Activated CD4-positive, CD25-positive, alpha-beta regulatory T cell treated with anti-CD3 and anti-CD28 coated beads, Interleukin-2, amount 50 U/mL, for 16 hours (primary cell): ENCODE results near the gene C16orf54.
"Not testable (repeated sequence)": the region's sequence is repeated elsewhere in the genome, so short reads cannot be mapped to it uniquely, and the experiment has no call there.

Experiments
- DNase-seq: peaks from one replicate; pipeline ENCODE4 v3.0.0-alpha.2; 2020; ENCODE audit warnings: low read depth, low spot score

The C16orf54 gene

GRCh38 chr16:29769507-29769906 lies 23.7 kb upstream of the C16orf54 start:
- DNase-seq, result no peak

DNA sequence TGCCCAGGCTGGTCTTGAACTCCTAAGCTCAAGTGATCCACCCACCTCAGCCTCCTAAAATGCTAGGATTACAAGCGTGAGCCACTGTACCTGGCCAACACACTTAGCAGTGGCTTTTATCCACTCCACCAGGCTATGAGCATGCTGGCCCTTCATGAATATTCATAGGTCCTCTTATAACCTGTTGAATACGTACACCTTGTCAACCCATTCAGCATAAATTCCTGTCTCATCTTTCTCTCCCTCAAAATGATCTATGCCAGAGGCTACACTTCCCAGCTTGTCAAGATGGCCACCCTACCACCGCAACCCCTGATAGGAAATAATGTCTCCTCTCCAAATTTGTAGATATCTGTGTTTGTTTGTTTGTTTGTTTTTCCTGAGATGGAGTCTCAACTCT lies 21.3 kb upstream of the C16orf54 start:
- no peak for DNase-seq

- DNase-seq, result no peak
These were observed 20.8 kb upstream of the C16orf54 start for GRCh38 chr16:29766571-29766970.

- no peak for DNase-seq
These were observed 19.6 kb upstream of the C16orf54 start for GRCh38 chr16:29765167-29766032.

DNA sequence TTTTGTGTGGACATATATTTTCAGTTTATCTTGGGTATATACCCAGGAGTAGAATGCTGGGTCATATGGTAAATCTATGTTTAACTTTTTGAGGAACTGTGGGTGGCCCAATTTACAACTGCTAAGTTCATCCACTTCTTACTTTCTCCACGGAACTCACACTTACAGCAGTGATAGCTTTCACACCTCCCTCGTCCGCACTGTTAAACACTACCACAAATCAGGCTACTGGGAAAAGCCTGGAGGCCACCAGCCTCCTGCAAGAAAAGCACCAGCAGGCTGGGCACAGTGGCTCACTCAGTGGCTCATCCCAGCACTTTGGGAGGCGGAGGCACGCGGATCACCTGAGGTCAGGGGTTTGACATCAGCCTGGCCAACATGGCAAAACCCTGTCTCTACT lies 17.5 kb upstream of the C16orf54 start:
- no peak for DNase-seq

- DNase-seq, result no peak
These were observed 16.1 kb upstream of the C16orf54 start for GRCh38 chr16:29761882-29762281.

DNA sequence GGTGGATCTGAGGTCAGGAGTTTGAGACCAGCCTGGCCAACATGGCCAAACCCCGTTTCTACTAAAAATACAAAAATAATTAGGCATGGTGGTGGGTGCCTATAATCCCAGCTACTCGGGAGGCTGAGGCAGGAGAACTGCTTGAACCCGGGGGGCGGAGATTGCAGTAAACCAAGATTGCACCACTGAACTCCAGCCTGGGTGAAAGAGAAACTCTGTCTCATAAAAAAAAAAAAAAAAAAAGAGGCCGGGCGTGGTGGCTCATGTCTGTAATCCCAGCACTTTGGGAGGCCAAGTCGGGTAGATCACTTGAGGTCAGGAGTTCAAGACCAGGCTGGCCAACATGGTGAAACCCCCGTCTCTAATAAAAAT lies 15.5 kb upstream of the C16orf54 start:
- not testable (repeated sequence) for DNase-seq

DNA sequence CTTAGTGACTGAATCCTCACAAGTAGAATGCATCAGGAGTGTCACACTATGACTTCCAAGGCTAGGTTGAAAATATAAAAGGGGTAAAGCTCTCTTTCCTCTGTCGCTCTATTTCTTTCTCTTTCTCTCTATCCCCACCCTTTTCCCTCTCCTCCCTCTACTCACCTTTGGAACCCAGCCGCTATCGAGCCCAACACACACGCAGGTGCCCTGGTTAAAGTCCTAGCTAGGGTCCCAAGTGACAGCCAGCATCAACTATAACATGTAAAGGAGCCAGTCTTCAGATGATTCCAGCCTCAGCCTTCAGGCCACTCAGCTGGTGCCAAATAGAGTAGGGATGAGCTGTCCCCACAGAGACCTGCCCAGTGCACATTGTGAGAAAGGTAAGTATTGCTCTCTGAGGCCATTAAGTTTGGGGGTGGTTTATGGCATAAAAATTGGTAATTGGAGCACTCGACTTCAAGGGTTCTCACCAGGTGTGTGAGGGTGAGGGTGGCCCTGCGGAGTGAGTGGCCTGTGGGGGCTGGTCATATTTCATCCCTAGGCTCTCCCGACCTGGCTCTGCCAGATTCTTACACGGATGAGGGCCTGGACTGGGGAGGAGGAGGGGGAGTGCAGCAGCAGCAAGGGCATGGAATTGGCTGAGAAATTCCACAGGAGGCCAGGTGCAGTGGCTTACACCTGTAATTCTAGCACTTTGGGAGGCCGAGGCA lies 14.9 kb upstream of the C16orf54 start:
- no peak for DNase-seq

DNA sequence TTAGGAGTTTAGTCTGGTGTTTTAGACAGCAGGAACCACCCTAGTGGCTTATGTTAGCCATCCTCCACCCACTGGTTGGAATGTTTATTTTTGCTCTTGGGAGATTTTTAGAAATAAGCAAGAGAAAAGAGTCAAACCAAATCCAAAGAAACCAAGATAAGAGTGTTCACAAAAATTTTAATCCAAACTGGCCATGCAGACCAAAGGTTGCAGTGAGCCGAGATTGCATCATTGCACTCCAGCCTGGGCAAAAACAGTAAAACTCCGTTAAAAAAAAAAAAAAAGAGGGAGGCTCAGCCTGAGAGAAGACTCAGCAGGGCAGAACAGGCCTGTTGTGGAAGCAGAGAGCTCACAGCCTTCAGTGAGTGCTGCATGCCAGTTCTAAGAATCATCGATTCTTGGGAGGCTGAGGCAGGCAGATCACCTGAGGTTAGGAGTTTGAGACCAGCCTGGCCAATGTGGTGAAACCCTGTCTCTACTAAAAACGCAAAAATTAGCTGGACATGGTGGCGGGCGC lies 12.2 kb upstream of the C16orf54 start:
- no peak for DNase-seq

- not testable (repeated sequence) for DNase-seq
These were observed 11.3 kb upstream of the C16orf54 start for GRCh38 chr16:29757086-29757485.

DNA sequence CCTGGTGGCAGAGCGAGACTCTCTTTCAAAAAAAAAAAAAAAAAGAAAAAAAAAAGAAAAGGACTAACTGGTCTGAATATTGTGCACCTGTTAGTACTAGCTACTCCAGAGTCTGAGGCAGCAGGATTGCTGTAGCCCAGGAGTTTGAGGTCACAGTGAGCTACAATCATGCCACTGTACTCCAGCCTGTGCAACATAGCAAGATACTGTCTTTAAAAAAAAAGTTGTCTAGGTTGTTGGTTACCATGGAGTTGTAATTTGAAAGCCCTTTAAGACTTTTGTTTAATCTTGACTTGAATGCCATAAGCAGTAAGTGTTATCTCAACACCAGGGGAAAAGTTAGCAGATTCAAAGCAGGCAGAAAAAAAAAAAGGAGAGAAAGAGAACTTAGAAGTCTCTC lies 10.9 kb upstream of the C16orf54 start:
- no peak for DNase-seq

- no peak for DNase-seq
These were observed 7.7 kb upstream of the C16orf54 start for GRCh38 chr16:29753516-29753915.

GRCh38 chr16:29748760-29749149 lies 3.0 kb upstream of the C16orf54 start:
- not testable (repeated sequence) for DNase-seq

GRCh38 chr16:29747947-29748759 lies 2.4 kb upstream of the C16orf54 start:
- no peak for DNase-seq

GRCh38 chr16:29746518-29746917 lies 728 bp upstream of the C16orf54 start:
- DNase-seq, result not testable (repeated sequence)

GRCh38 chr16:29745121-29745852 lies 503 bp downstream of the C16orf54 start:
- DNase-seq, result no peak

- no peak for DNase-seq
These were observed 1.2 kb downstream of the C16orf54 start for GRCh38 chr16:29744541-29745101.

GRCh38 chr16:29743827-29744531 lies 1.8 kb downstream of the C16orf54 start:
- DNase-seq, result no peak

- no peak for DNase-seq
These were observed 2.3 kb downstream of the C16orf54 start for GRCh38 chr16:29743475-29743826.

DNA sequence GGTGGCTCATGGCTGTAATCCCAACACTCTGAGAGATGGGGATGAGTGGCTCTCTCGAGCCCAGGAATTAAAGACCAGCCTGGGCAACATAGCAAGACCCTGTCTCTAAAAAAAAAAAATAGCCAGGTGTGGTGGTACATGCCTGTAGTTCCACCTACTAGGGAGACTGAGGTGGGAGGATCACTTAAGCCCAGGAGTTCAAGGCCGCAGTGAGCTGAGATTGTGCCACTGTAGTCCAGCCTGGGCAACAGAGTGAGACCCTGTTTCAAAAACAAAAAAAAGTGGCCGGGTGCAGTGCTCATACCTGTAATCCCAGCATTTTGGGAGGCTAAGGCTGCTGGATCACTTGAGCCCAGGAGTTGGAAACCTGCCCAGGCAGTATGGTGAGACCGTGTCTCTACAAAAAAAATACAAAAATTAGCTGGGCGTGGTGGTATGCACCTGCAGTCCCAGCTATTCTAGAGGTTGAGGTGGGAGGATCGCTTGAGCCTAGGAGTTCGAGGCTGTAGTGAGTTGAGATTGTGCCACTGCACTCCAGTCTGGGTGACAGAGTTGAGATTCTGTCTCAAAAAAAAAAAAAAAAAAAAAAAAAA lies 3.0 kb downstream of the C16orf54 start:
- no peak for DNase-seq
